ENCODE data around the gene MAP2K1. TPM values are rescaled to one million over a fixed set of nuclear protein-coding genes. Genes with fewer than 3 reads are reported as not detected.
A peak's percentile ranks its signal among the peaks of the same experiment; 100 is the strongest.

Gene MAP2K1
- total and polyA plus RNA-seq, 9 of the 15 experiments (the other 6 are each of a cell fraction or from before 2014, with no cell fraction given), result 7.5 to 58.3 (median 30.0) TPM

- Histone ChIP-seq H2AFZ (ENCODE audit: low read depth, low read length) (no peak overlapping the region), H3K9me3 (replicated peaks; ENCODE audit: control insufficient read depth, insufficient read depth, low read depth, low read length) (no peaks in the 10 kb centered on the region), H4K20me1 (replicated peaks; ENCODE audit: control insufficient read depth, insufficient read depth, low read length) (no peaks in the 10 kb centered on the region), H3K9ac (ENCODE audit: insufficient read depth in 1 of 2, low read depth in 2 of 2, low read length in 2 of 2) (no peak overlapping the region), H3K27ac (ENCODE audit: extremely low read depth, low read depth, low read length) (no peak overlapping the region), H3K79me2 (ENCODE audit: control insufficient read depth, insufficient read depth, low read length) (no peaks in the 10 kb centered on the region), H3K4me2 (ENCODE audit: insufficient read depth, low read length) (no peak overlapping the region), H3K27me3 (ENCODE audit: control insufficient read depth in 2 of 2, insufficient read depth in 2 of 2, low read length in 2 of 2) (no peaks in the 10 kb centered on the region), H3K4me1 (replicated peaks in 1 of 2; ENCODE audit: control insufficient read depth in 2 of 2, insufficient read depth in 2 of 2, low read length in 2 of 2) (peaks cover 9 to 13% of the 10 kb centered on the region in 2 experiments; a peak in 3 of 5 replicates), H3K36me3 (ENCODE audit: control insufficient read depth, insufficient read depth, low read length) (peaks cover 53% of the 10 kb centered on the region), H3K4me3 (no peak overlapping the region), H3K9me1 (ENCODE audit: control insufficient read depth, insufficient read depth, low read length) (peaks cover 3% of the 10 kb centered on the region)
- ChIA-PET POLR2A (no interaction called here), CTCF (ENCODE audit: low intra/inter-chr PET ratio) (no interaction called here)
- in situ Hi-C loops (cut with MboI), result loop anchor here (5.0 kb wide), 1 partner anchor 96 kb away; the partner anchor contains the start of gene MAP2K1
- intact Hi-C loops (cut with micrococcal nuclease), result no loop called here
- no TSS peak for BruUV-seq (replicated peaks)
- FAIRE-seq (no peak), ATAC-seq (no peak), DNase-seq (ENCODE audit: extremely low read depth in 1 of 4, low spot score in 3 of 4) (peak in 1 of 4 experiments; percentile 4)
- 81% methylated on average over 3 of the region's 3 CpGs for WGBS (ENCODE audit: insufficient coverage, low coverage, missing lambda C conversion rate)
- TF ChIP-seq ZNF780A (CRISPR knock-in tag; IDR thresholded peaks at IDR 0.05) (no peak), ZNF253 (CRISPR knock-in tag; conservative IDR thresholded peaks at IDR 0.05) (no peak), TCF3 (CRISPR knock-in tag; IDR thresholded peaks at IDR 0.05) (no peak), WHSC1 (IDR thresholded peaks at IDR 0.05; ENCODE audit: low read length) (no peak), CAMTA2 (CRISPR knock-in tag; conservative IDR thresholded peaks at IDR 0.05) (no peak), ZBTB34 (CRISPR knock-in tag; IDR thresholded peaks at IDR 0.05) (no peak), PHTF2 (CRISPR knock-in tag; IDR thresholded peaks at IDR 0.05) (no peak), ZNF707 (CRISPR knock-in tag; conservative IDR thresholded peaks at IDR 0.05) (no peak), IFI16 (CRISPR knock-in tag; IDR thresholded peaks at IDR 0.05) (no peak), KLF10 (CRISPR knock-in tag; IDR thresholded peaks at IDR 0.05) (no peak), LARP7 (IDR thresholded peaks at IDR 0.05) (no peak), ZNF778 (CRISPR knock-in tag; IDR thresholded peaks at IDR 0.05) (no peak)
Observed at GRCh38 chr15:66483131-66483566, 96.4 kb downstream of the MAP2K1 start.
